Astrocyte of the hippocampus (primary cell): ENCODE data around the gene MEIS2.
"Not testable (repeated sequence)": the region's sequence is repeated elsewhere in the genome, so short reads cannot be mapped to it uniquely, and the experiment has no call there.

Experiments
- DNase-seq: peaks from one replicate; pipeline ENCODE4 v3.0.0; 2011; ENCODE audit warnings: low read depth, low spot score

MEIS2 gene

GRCh38 chr15:37009288-37009687, 91.1 kb downstream of the MEIS2 start:
- no peak for DNase-seq

- no peak for DNase-seq
These were observed 92.1 kb downstream of the MEIS2 start for GRCh38 chr15:37008205-37008604.

- DNase-seq: peak; percentile 34
These were observed 93.0 kb downstream of the MEIS2 start for GRCh38 chr15:37007301-37007700.

- DNase-seq: no peak
These were observed 95.2 kb downstream of the MEIS2 start for GRCh38 chr15:37004981-37005735.

GRCh38 chr15:37004373-37004869, 95.9 kb downstream of the MEIS2 start:
- no peak for DNase-seq

- DNase-seq: no peak
These were observed 98.2 kb downstream of the MEIS2 start for GRCh38 chr15:37002041-37002672.

- DNase-seq: no peak
These were observed 98.9 kb downstream of the MEIS2 start for GRCh38 chr15:37001417-37001816.

- DNase-seq: no peak
These were observed 100.6 kb downstream of the MEIS2 start for GRCh38 chr15:36999778-37000177.

- DNase-seq: no peak
These were observed 103.7 kb downstream of the MEIS2 start for GRCh38 chr15:36996538-36997181.

GRCh38 chr15:36996121-36996520, 104.2 kb downstream of the MEIS2 start:
- DNase-seq: no peak

GRCh38 chr15:36994790-36995189, 105.6 kb downstream of the MEIS2 start:
- DNase-seq: no peak

- no peak for DNase-seq
These were observed 107.9 kb downstream of the MEIS2 start for GRCh38 chr15:36992454-36992853.

GRCh38 chr15:36988947-36989346, 111.4 kb downstream of the MEIS2 start:
- no peak for DNase-seq

GRCh38 chr15:36982430-36982829, 117.9 kb downstream of the MEIS2 start:
- DNase-seq: no peak

- DNase-seq: not testable (repeated sequence)
These were observed 120.1 kb downstream of the MEIS2 start for GRCh38 chr15:36980281-36980680.

GRCh38 chr15:36978625-36979024, 121.7 kb downstream of the MEIS2 start:
- no peak for DNase-seq

GRCh38 chr15:36978126-36978525, 122.2 kb downstream of the MEIS2 start:
- no peak for DNase-seq

- DNase-seq: no peak
These were observed 122.7 kb downstream of the MEIS2 start for GRCh38 chr15:36977659-36978058.

- DNase-seq: no peak
These were observed 127.6 kb downstream of the MEIS2 start for GRCh38 chr15:36972704-36973103.

GRCh38 chr15:36970522-36970921, 129.8 kb downstream of the MEIS2 start:
- no peak for DNase-seq

GRCh38 chr15:36967929-36968328, 132.4 kb downstream of the MEIS2 start:
- DNase-seq: no peak

- DNase-seq: peak; percentile 36
These were observed 133.6 kb downstream of the MEIS2 start for GRCh38 chr15:36966708-36967107.
